Effector CD8-positive, alpha-beta T cell (primary cell): ENCODE data around the gene SLC43A3.
"Not testable (repeated sequence)": the region's sequence is repeated elsewhere in the genome, so short reads cannot be mapped to it uniquely, and the experiment has no call there.

Experiments used
- DNase-seq: peaks from one replicate; lab custom pipeline; 2025; lab: John Stamatoyannopoulos, UW

The SLC43A3 gene

DNA sequence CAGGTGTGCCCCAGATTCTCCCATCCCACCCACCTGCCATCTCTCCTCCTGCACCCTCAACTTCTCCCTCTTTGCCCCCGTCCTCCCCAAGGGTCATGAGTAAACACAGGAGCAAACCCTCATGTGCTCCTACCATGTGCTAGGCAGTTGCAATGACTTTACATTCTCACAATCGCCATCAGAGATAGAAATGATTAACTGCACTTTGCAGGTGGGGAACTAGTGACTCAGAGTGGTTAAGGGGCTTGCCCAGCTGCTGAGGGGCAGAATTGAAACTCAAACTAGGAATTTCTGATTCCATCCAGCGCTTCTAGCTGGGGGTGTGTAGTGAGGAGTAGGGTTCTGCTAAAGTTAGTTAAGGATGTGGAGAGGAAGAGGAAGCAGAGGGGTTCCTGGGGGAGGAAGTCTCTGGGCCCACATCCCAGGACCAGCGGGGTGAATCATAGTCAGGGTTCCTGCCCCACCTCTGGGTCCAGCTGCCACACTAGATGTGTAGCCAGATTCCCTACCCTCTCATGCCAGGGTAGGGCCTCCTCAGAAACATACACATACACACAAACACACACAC lies 20.5 kb downstream of the SLC43A3 start:
- no peak for DNase-seq

DNA sequence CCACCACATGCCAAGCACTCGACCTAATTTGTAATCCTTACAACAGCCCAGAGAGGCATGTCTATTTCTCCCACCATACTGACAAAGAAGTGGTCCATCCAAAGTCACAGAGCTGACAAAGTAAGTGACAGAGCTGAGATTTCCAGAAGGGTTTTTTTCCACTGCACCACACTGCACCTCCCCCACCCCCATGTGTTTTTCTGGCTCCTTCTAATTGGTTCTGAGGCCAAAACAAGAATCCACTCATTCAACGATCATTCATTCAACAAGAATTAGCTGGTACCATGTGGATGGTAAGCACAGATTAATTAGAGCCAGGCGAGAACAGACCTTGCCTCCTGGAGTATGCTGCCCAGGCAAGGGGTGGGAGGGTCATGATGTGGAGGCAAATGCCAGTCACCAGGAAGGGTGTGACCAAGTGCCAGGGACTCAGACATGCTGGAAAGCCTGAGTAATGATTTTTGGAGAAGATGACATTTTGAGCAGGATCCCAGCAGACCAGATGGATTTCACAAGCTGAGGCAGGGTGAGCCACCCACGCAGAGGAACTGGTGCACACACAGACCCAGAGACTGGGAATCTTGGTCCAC lies 21.6 kb downstream of the SLC43A3 start:
- DNase-seq, result no peak

DNA sequence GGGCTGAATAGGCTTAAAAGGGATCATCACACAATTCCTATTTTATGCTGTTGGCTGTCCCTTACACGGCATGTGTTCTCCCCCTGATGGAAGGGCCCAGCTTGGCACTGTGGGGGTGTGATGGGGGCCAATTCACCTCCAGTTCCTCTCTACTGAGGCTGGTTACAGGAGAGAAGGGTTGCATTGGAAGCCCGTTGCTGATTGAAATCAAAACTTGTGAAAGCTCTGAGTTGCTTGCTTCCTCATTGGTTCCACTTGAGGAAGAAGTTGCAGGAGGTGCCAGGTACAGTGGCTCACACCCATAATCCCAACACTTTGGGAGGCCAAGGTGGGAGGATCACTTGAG lies 23.1 kb downstream of the SLC43A3 start:
- no peak for DNase-seq

DNA sequence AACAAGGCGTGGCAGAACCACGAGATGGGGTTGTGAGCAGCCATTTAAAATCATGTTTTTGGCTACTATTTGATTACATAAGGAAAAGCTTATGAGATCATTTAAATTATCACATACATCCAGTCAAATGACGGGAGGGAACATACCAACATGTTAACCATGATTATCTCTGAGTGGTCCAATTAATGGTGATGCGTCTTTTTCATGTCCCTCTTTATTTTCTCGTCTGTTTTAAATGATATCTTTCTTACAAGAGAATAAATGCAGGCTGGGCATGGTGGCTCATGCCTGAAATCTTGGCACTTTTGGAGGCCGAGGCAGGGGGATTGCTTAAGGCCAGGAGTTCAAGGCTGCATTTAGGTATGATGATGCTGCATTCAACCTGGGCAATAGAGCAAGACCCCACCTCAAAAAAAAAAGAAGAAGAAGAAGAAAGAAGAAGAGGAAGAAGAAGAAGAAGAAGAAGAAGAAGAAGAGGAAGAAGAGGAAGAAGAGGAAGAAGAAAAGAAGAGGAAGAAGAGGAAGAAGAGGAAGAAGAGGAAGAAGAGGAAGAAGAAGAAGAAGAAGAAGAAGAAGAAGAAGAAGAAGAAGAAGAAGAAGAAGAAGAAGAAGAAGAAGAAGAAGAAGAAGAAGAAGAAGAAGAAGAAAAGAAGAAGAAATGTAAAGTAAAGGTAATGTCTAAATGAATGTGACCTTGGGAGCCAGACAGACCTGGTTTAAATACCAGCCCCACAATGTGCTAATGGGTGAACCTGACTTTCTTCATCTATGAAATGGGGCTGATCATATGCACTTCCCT lies 23.7 kb downstream of the SLC43A3 start:
- DNase-seq, result not testable (repeated sequence)

DNA sequence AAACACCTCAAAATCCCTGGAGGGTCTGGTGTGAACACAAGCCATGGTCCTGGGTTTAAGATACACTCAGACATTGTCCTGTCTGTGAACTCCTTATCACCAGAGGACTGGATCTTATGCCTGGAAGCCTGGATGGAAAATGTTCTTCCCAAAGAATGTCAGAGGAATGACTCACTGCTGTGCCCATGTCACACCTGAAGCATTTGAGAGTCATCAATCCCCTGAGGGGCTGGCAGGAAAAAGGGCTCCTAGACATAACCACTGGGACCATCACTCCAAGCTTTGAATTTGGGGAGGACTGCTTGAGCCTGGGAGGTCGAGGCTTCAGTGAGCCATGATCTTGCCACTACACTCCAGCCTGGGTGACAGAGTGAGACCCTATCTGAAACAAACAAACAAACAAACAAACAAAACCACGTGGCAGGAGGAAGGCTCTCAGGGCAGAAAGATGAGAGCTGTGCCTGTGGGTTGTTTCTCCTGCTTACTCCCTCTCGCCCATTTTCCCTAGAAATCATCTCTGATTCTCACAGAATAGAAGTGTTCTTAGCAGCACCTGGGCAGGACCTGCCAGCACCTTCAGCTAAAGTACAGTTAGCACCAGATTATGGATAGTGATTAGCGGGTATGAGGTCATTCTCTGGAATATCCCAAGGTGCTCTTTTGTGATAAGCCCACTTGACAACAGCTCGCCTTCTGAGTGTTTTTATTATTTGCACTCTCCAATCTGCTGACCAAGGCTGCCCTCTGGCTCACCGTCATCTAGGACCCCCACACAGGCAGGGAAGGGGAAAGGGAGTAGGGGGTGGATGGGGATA lies 24.5 kb downstream of the SLC43A3 start:
- DNase-seq, result no peak

DNA sequence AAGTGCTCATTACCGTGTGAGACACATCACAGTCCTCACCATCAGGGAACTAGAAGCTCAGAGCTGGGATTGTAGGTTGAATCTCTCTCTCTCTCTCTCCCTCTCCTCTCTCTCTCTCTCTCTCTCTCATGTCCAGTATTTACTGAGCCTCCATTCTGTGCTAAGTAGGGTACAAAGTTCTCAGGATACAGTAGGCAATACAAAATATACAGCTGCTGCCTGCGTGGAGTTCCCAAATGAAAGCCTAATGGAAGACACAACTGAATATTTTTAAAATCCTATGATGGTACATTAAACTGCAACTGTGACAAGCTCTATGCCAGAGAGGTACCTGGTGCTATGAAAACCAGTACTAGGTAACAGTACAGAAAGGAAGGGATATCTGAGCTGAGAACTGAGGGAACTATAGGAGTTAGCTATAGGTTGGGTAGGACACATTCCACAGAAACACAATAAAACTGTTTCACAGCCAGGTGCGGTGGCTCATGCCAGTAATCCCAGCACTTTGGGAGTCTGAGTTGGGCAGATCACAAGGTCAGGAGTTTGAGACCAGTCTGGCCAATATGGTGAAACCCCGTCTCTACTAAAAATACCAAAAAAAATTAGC lies 26.8 kb downstream of the SLC43A3 start:
- DNase-seq, result no peak

DNA sequence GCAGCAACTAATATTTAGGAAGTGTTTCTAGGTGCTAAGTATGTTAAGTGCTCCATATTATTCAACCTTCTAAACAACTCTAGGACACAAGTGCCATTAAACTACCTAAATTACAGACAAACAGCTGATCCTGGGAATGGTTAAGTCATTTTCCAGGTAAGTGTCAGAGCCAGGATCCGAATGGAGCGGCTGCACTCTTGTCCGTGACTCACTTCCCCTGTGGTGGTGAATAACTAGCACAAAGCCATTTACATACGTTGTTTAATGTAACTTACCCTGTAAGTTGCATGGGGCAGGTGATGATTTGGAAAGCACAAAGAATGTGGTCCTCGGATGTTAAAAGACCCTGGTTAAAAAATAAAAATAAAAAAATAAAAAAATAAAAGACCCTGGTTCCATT lies 27.7 kb downstream of the SLC43A3 start:
- no peak for DNase-seq

DNA sequence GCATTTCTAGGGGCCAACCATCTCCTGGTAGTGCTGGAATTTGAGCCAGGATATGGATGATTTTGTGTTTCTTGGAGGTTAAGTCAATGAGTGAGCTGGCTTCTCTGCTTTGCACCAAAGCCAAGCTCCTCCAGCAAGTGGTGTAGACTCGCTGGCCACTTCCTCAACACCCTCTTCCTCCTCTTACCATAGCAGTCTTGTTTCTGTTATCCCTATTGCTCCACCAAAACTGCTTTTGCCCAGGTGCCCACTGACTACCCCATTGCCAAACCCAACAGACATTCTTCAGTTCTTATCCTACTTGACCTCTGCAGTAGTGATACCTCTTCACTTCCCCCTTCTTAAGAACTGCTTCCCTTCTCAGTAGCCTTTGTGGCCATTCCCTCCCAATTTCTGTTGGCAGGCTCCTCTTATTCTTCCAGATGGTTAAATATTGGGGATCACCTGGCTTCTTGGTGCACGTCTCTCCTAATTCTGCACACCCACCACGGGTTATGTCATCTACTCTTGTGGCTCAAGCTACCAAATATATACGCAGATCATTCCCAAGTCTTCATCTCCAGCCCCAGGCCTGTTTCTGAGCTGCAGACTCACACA lies 29.4 kb downstream of the SLC43A3 start:
- no peak for DNase-seq

DNA sequence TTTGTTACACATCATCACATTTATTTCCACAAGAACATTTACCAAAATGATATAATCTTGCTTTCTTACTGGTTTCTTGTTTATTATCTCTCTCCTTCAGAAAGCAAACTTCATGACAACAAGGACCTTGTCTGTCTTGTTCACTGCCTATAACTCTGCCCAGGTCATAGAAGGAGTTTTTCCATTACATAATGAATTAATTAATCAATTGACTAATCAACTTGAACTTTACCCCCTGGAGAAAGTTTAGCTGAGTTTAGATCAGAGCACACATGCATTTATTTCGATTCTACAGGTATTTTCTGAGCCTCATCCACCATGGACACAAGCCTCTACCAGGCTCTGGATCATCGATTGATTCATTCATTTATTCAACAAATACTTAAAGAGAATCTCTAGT lies 30.2 kb downstream of the SLC43A3 start:
- DNase-seq, result no peak

DNA sequence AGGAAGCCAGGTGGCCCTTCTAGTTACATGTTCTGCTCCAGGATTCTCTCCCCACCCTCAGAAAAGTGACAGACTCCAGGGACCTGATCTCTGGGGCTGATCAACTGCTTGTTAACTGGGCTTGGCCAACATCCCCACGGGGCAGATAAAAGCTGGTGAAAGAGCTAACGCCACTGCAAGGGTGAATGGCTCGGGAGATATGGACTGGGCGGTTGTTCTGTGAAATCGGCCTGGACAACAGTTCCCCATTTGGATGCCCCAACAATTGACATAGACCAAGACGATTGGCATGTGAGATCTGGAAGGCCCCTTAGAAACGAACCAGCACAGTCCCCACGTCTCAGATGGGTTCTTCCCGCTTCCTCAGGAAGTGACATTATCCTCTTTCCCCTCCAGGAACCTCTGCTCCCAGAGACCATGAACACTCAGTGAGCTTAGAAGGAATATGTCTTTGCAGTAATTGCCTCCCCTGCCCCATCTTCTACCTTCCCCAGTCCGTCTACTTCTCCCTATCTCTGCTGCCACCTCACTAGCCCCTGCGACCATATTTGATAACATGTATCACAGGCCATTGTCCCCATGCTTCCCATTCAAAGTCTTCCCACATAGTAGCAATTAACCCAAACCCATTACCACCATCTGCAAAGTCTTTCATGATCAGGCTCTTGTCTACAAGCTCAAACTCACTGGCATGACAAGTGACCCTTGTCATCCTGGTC lies 30.9 kb downstream of the SLC43A3 start:
- DNase-seq, result no peak

DNA sequence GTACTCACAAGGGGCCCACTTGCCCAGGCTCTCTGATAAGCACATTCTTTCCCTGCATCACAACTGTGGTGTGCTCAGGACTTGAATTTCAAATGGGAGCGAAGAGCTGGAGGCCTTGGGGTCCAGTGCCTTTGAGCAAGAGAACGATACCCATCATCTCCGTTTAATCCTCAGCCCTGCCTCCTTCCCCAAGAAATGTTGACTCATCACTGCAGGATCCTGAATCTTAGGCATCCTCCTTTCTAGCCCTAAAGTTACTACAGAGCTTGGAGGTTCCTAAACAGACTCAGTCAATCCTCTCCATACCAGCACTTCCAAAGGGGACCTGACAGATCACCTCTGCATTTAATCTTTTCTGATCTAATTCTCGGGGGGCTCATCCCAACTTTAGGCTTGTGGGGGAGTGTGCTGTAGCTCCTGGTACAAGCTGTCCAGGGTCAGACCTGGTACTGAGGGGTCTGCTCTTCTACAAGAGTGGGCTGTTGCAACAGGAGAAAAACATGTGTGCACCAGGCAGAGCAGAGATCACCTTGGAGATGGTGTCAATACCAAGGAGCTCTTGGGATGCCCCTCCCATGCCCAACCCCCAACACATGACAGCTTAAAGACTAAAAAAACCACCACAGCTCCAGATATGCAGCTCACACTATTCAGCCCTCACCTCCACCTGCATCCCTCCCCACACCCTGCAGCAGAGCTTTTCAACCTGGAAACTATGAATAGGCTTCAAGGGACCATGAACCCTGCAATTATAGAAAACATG lies 32.5 kb downstream of the SLC43A3 start:
- DNase-seq, result no peak

DNA sequence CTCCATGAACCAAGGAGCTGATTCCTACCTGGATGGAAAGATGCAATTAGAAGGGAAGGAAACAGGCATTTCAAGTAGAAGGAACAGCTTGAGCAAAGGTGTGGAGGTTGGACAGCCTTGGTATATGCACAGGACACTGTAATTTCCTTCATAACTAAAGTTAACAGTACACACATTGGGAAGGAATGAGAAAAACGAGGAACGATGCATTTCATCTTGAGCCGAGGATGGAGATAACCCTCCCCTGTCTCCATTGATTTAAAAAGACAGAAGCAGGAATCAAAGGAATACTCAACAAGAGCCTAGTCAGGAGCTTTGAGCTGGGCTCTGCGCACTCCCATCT lies 34.2 kb downstream of the SLC43A3 start:
- no peak for DNase-seq

DNA sequence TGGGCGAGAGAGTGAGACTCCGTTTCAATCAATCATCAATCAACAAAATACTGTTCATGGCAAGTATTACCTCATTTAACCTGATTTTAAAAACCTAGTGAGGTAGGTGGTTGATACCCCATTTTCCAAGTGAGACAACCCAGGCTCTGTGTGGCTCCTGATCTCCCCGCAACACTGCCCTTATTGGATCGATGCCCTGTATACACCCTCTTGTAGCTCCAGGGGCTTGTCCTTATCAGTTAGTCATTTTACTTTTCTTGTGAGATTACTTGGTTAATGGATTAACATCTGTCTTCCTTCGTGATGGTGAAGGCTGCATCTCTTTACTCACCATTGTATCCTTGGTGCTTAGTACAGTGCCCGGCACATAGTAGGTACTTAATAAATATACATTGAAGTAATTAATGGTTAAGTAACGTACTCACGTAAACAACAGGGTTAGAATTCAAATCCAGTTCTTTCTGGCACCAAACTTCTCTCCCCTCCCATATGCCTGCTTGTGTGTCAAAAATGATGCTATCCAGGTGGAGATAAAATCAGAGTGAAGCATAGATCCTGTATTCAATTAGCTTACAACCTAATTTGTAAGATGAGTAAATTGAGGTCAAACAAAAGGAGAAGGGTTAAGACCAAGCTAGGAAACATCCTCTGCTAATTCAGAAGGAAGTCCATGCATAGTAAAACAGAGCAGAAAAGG lies 34.7 kb downstream of the SLC43A3 start:
- DNase-seq, result no peak

DNA sequence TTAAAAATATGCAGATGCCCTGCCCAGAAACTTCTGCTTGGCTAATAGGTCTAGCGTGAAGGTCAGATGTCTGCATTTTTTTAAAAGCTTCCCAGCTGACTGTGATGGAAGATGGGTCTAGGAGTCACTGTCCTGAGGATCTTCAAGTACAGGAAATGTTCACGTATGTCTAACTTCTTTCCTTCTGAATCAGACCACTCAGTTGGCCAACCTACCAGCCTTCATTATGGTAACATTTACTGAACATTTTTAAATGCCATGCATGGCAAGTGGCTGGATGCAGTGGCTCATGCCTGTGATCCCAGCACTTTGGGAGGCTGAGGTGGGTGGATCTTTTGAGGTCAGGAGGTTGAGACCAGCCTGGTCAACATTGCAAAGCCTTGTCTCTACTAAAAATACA lies 35.4 kb downstream of the SLC43A3 start:
- no peak for DNase-seq

DNA sequence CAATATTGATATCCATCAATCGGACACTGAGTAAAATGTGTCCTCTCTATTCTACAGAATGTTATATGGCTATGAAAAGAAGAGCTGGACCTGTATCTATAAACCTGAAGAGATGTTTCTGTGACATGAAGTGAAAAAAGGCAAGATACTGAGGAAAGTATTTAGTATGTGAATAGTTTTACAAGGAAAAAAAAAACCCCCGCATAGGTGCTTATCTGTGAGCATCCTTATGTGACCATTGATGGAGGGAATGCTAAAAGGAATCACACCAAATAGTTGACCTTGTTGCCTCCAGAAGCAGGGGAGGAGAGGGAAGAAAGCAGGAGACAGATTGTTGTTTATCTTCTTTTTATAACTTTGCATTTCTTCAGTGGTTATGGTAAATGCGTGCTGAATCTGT lies 35.8 kb downstream of the SLC43A3 start:
- DNase-seq, result no peak

DNA sequence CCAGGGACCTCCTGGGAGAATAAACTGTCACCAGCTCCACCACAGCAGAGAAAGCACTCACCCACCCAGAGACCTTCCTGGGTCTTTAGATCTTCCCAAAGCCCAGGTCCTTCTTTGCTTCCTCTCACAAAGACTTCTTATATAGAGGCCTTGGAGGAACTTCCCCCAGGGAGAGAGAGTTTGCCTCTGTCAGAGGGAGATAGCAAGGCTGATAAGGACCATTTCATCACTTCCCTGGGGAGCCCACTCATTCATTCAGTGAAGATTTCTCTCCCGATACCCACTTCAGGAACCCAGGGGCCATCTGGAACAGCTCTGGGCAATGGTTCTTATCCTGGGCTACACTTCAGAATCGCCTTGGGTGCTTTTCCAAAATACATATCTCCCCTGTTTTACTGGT lies 36.4 kb downstream of the SLC43A3 start, which contains the start of gene PRG2:
TSS of gene PRG2 (minus strand) at position 116 of the 400 bp plus-strand sequence. CDS start 706 bp downstream, outside the sequence.
- no peak for DNase-seq

DNA sequence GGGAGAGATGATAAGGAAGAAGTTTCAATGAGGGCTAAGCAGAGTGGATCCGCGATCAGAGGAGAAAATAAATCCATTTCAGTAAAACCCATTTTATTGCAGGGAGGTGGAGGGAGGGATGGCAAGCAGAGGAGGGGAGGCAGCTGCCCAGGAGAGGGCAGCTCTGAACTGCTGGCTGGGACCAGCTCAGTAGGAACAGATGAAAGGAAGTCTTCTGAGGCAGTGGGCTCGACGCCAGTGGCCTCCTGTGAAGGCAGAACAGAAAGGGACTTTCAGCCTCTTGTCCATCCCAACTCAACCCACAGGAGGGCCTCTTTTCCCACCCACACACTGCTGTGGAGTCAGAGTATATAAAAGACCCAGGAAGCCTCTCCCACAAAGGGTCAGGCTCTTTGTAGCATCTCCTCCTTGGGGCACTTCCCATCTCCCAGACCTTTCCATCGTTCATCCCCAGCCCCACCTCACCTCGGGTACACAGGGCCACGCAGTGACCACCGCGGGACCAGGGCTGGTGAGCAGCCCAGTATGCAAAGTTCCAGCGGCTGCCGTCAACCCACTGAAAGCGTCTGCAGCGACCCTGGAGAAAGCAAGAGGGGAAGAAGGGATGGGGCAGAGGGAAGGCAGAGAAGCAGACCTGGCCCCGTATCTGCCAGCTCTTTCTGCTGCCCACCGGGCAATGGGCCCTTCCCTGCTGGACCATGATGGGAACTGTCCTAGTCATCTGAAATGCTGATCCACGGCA lies 39.5 kb downstream of the SLC43A3 start:
- DNase-seq, result no peak

DNA sequence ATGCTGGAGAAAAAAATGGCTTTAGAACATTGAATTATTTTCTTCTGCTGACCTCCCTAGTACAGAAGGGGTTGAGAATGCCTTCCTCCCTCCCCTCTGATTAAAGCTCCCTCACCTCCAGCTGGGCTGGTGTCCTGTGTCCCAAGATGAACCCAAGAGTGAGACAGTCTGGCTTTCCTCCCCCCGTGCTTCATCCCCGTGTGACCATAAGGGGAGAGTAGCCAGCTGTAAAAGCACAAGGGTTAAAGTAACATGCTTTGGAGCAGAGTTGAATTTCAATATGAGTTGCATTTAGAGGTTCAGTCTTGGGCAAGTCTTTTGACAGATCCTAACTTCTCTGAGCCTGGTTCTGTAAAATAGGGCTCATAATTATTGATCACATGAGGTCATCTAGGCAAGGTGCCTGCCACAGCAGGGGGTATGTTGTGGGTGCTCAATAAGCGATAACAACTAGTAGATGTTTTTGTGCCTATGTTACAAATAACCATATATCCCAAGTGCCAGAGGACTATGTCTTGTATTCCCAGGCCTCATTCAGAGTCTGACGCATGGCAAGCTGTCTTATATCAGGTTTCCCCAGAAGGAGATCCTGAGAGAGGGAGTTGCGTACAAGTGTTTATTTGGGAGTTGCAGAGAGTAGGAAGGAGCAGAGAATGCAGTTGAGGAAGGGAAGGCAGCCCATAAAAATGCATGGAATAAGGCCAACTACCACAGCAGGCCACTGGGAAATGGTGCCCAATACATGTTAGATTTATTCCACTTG lies 40.6 kb downstream of the SLC43A3 start:
- no peak for DNase-seq
